K562 (cell line): ENCODE data around the gene TXNIP. TPM values are rescaled to one million over a fixed set of nuclear protein-coding genes. Genes with fewer than 3 reads are reported as not detected.

Source experiments
- CCNT2 ChIP-seq: IDR thresholded peaks from 2 replicates; pipeline ENCODE4 v1.6.1; 2011; ENCODE audit warnings: borderline replicate concordance, low read depth, mild to moderate bottlenecking, moderate library complexity, mixed read lengths, low read length; ENCODE audit not compliant: insufficient read length; ENCODE audit errors: extremely low read depth
- CHD1 ChIP-seq: fragments of 200-600 bp; sonication (generic); IDR thresholded peaks from one replicate; pipeline ENCODE4 v1.6.1; 2012; ENCODE audit warnings: mild to moderate bottlenecking, moderate library complexity, low read length, inconsistent platforms
- CREB1 ChIP-seq, 2 experiments: sonication (generic) in 1 of 2; formaldehyde crosslinking in 1 of 2; IDR thresholded peaks; 2 replicates each; pipeline versions ENCODE4 v1.6.1 to v1.8.0; 2012 to 2022; ENCODE audit warnings: inconsistent platforms in 1 of 2, mild to moderate bottlenecking in 1 of 2, missing genetic modification reagents in 1 of 2, moderate library complexity in 1 of 2
- CSDE1 ChIP-seq, 2 experiments: fragments of 450-650 bp; IDR thresholded peaks; 2 replicates each; pipeline ENCODE4 v1.6.1; 2016; ENCODE audit warnings: mild to moderate bottlenecking in 1 of 2
- DLX4 ChIP-seq: fragments of 250-450 bp; sonication (Bioruptor Pico); IDR thresholded peaks from 2 replicates; pipeline ENCODE4 v1.6.1; 2021; ENCODE audit warnings: mild to moderate bottlenecking
- GABPA ChIP-seq: fragments of 200-800 bp; sonication (Bioruptor generic); conservative IDR thresholded peaks from 2 replicates; pipeline ENCODE4 v1.6.1; 2016; ENCODE audit warnings: low read depth, missing genetic modification characterization, missing compliant biosample characterization
- KDM2B ChIP-seq: fragments of 250-450 bp; sonication (Bioruptor Pico); IDR thresholded peaks from 2 replicates; pipeline ENCODE4 v1.8.0; 2021; ENCODE audit warnings: mild to moderate bottlenecking, moderate library complexity
- MAZ ChIP-seq, 2 experiments: fragments of 450-650 bp in 1 of 2; sonication (generic) in 1 of 2; formaldehyde crosslinking; IDR thresholded peaks in 1 of 2; conservative IDR thresholded peaks in 1 of 2; 2 replicates each; pipeline versions ENCODE4 v1.4.0 to v1.5.0; 2020; ENCODE audit warnings: mild to moderate bottlenecking in 1 of 2, missing genetic modification reagents in 1 of 2
- NRF1 ChIP-seq, 2 experiments: fragments of 450-650 bp; IDR thresholded peaks in 1 of 2; conservative IDR thresholded peaks in 1 of 2; 2 replicates each; pipeline ENCODE4 v1.6.1; 2014; ENCODE audit warnings: mild to moderate bottlenecking in 2 of 2
- PRMT5 ChIP-seq: sonication (generic); formaldehyde crosslinking; IDR thresholded peaks from 2 replicates; pipeline ENCODE4 v1.5.0; 2020; ENCODE audit warnings: missing genetic modification reagents
- RUNX1 ChIP-seq: sonication (generic); IDR thresholded peaks from 2 replicates; pipeline ENCODE4 v1.6.1; 2016; ENCODE audit warnings: antibody characterized with exemption, low read depth
- SPI1 ChIP-seq: IDR thresholded peaks from 2 replicates; pipeline ENCODE4 v1.6.1; 2011; ENCODE audit warnings: low read depth, low read length, control low read depth, borderline replicate concordance
- TEAD1 ChIP-seq, 2 experiments: fragments of 450-650 bp in 1 of 2; sonication (generic) in 1 of 2; formaldehyde crosslinking; IDR thresholded peaks; 2 replicates each; pipeline versions ENCODE4 v1.4.0 to v1.8.0; 2020 to 2022; ENCODE audit warnings: mild to moderate bottlenecking in 2 of 2, missing genetic modification reagents in 1 of 2
- ZBTB26 ChIP-seq: fragments of 450-650 bp; formaldehyde crosslinking; IDR thresholded peaks from 2 replicates; pipeline ENCODE4 v1.4.0; 2022; ENCODE audit warnings: missing genetic modification characterization
- ZC3H4 ChIP-seq: sonication (generic); formaldehyde crosslinking; IDR thresholded peaks from 2 replicates; pipeline ENCODE4 v1.9.0; 2021; ENCODE audit warnings: missing genetic modification reagents, borderline replicate concordance
- ZNF76 ChIP-seq: fragments of 250-450 bp; sonication (Bioruptor Pico); IDR thresholded peaks from 2 replicates; pipeline ENCODE4 v1.4.0; 2020; ENCODE audit warnings: mild to moderate bottlenecking, moderate library complexity, borderline replicate concordance
- polyA plus RNA-seq, 8 experiments: library from polyadenylated mRNA; depleted of rRNA in 4 of 8; stranded (reverse) in 5 of 8; unstranded in 3 of 8; fragments of >200 nt; fragmentation: Nextera tagmentation in 2 of 8; fragmentation: Illumina TruSeq in 1 of 8; extraction: Ambion mirVana in 2 of 8; extraction: Trizol in 1 of 8; gene quantifications; 2 replicates each; pipeline versions ENCODE4 v1.2.1 to v1.2.3, GENCODE V29; 2011 to 2014; ENCODE audit warnings: inconsistent platforms in 1 of 8, missing spikeins in 1 of 8
- total RNA-seq, 7 experiments: library from RNA; depleted of rRNA in 6 of 7; stranded (reverse); fragments of >200 nt in 6 of 7; fragmentation: Illumina TruSeq in 2 of 7; extraction: Trizol in 2 of 7; gene quantifications; 2 replicates each; pipeline versions ENCODE4 v1.2.1 to v1.2.3, GENCODE V29; 2011 to 2021; ENCODE audit warnings: low replicate concordance in 1 of 7
- TF ChIP-seq, protein P1 (sequence below): sonication (generic); formaldehyde crosslinking; IDR thresholded peaks from 2 replicates; pipeline ENCODE4 v1.8.0; 2022; ENCODE audit warnings: missing genetic modification reagents, mild to moderate bottlenecking, moderate library complexity, borderline replicate concordance
- TF ChIP-seq, protein P2 (sequence below): sonication (generic); formaldehyde crosslinking; IDR thresholded peaks from 2 replicates; pipeline ENCODE4 v1.8.0; 2023; ENCODE audit warnings: mild to moderate bottlenecking, missing genetic modification reagents

TXNIP gene
- total and polyA plus RNA-seq, 9 of the 15 experiments (the other 6 are each of a cell fraction or from before 2014, with no cell fraction given): 120 to 499 (median 257) TPM

DNA sequence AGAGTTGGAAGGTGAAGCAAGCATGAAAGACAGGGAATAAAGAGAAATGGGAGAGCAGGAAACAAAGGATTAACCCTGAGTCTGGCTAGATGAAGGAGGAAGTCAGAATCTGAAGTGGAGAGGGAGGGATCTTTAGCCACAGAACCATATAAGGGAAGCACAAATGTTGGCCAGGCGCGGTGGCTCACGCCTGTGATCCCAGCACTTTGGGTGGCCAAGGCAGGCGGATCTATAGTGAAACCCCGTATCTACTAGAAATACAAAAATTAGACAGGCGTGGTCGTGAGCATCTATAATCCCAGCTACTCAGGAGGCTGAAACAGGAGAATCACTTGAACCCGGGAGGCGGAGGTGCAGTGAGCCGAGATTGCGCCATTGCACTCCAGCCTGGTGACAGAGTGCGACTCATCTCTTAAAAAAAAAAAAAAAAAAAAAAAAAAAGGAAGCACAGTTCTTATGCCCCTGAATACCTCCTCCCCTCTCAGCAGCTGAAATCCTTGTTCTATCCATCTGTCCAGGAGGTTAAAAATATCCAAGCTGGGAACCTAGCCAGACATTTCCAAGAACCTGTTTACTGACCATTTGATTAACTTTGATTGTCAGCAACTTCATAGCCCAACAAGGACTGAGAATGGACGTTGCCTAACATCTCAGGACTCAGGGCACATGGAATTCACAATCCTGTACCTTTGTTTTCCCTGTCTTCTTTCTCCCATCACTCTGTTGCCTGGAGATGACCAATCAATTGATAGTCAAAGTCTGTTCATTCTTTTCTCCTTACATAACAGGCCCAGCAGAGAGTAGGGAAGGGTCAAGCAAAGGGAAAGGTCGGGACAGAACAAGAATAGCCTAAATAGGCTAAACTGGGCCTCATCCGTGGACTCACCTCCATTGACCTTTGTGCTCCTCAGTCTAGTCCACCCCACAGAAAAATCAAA lies 10.6 kb downstream of the TXNIP start (continued):
- TF ChIP-seq TEAD1 (CRISPR knock-in tag; IDR thresholded peaks at IDR 0.05): 0 out of 4 replicates have a peak, but pooled peaks of 1 of the 2 experiments have one; percentile 44
- TF ChIP-seq KDM2B (CRISPR knock-in tag): no peak
- no peak for TF ChIP-seq CREB1 (IDR thresholded peaks at IDR 0.05)
- 0 out of 2 replicates have a peak, but pooled peaks have one; percentile 44 for TF ChIP-seq CREB1 (CRISPR knock-in tag; IDR thresholded peaks at IDR 0.05)
- TF ChIP-seq CCNT2: no peak
- peak in 1 of 2 experiments; percentile 34; a peak in 1 of 4 replicates for TF ChIP-seq NRF1 (conservative IDR thresholded peaks at IDR 0.05 in 1 of 2, IDR thresholded peaks at IDR 0.05 in 1 of 2)
- no peak for TF ChIP-seq ZC3H4 (CRISPR knock-in tag)
- peak; percentile 38; the same call in 1 of the 2 replicates for TF ChIP-seq GABPA (tag)
- no peak for TF ChIP-seq CSDE1 (IDR thresholded peaks at IDR 0.05)
- TF ChIP-seq, protein P1, sequence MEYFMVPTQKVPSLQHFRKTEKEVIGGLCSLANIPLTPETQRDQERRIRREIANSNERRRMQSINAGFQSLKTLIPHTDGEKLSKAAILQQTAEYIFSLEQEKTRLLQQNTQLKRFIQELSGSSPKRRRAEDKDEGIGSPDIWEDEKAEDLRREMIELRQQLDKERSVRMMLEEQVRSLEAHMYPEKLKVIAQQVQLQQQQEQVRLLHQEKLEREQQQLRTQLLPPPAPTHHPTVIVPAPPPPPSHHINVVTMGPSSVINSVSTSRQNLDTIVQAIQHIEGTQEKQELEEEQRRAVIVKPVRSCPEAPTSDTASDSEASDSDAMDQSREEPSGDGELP (CRISPR knock-in tag): peak; percentile 45; the same call in 1 of the 2 replicates
- TF ChIP-seq PRMT5: no peak
- no peak for TF ChIP-seq RUNX1
- peak; percentile 70; the same call in 1 of the 2 replicates for TF ChIP-seq SPI1
- TF ChIP-seq, protein P2, sequence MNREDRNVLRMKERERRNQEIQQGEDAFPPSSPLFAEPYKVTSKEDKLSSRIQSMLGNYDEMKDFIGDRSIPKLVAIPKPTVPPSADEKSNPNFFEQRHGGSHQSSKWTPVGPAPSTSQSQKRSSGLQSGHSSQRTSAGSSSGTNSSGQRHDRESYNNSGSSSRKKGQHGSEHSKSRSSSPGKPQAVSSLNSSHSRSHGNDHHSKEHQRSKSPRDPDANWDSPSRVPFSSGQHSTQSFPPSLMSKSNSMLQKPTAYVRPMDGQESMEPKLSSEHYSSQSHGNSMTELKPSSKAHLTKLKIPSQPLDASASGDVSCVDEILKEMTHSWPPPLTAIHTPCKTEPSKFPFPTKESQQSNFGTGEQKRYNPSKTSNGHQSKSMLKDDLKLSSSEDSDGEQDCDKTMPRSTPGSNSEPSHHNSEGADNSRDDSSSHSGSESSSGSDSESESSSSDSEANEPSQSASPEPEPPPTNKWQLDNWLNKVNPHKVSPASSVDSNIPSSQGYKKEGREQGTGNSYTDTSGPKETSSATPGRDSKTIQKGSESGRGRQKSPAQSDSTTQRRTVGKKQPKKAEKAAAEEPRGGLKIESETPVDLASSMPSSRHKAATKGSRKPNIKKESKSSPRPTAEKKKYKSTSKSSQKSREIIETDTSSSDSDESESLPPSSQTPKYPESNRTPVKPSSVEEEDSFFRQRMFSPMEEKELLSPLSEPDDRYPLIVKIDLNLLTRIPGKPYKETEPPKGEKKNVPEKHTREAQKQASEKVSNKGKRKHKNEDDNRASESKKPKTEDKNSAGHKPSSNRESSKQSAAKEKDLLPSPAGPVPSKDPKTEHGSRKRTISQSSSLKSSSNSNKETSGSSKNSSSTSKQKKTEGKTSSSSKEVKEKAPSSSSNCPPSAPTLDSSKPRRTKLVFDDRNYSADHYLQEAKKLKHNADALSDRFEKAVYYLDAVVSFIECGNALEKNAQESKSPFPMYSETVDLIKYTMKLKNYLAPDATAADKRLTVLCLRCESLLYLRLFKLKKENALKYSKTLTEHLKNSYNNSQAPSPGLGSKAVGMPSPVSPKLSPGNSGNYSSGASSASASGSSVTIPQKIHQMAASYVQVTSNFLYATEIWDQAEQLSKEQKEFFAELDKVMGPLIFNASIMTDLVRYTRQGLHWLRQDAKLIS (CRISPR knock-in tag): peak; percentile 72; the same call in 1 of the 2 replicates
- TF ChIP-seq MAZ (CRISPR knock-in tag; conservative IDR thresholded peaks at IDR 0.05 in 1 of 2, IDR thresholded peaks at IDR 0.05 in 1 of 2): peak in 1 of 2 experiments; percentile 24; a peak in 1 of 4 replicates
- TF ChIP-seq DLX4 (CRISPR knock-in tag): no peak
- TF ChIP-seq CHD1: no peak
- TF ChIP-seq ZBTB26 (CRISPR knock-in tag): peak; percentile 68; the same call in 1 of the 2 replicates
- TF ChIP-seq ZNF76 (CRISPR knock-in tag): 0 out of 2 replicates have a peak, but pooled peaks have one; percentile 41
